ENCODE measurements around the gene PLSCR5. TPM values are rescaled to one million over a fixed set of nuclear protein-coding genes. Genes with fewer than 3 reads are reported as not detected.

The PLSCR5 gene
- polyA plus RNA-seq (2011; rRNA removed): not detected in 2 replicates
- polyA minus RNA-seq (2011; rRNA and poly(A)+ RNA removed): not detected in 2 replicates

GRCh38 chr3:146605106-146605505 lies at the start of gene PLSCR5:
Gene PLSCR5 (minus strand): TSS chr3:146605346. CDS start chr3:146605212, 134 bp downstream.
- Histone ChIP-seq H3K36me3 (ENCODE audit: control insufficient read depth, insufficient read depth, low read length) (no peaks in the 10 kb centered on the region), H3K4me3 (ENCODE audit: low read depth, low read length) (no peak within 1 kb of the TSS), H3K27me3 (ENCODE audit: control insufficient read depth, insufficient read depth, low read length) (no peaks in the 10 kb centered on the region)
- POLR2A ChIA-PET: no interaction called here
- no peak for TF ChIP-seq CTCF (IDR thresholded peaks at IDR 0.05; ENCODE audit: insufficient read depth, low read depth, low read length)
- no peak for DNase-seq (ENCODE audit: low read depth)
- CTCF ChIA-PET: interaction anchor here (0.5 kb wide), 1 partner anchor 1177 kb away, joined by 6 read pairs; no protein-coding TSS in a partner anchor

- POLR2A ChIA-PET: no interaction called here
- no peak for TF ChIP-seq CTCF (IDR thresholded peaks at IDR 0.05; ENCODE audit: insufficient read depth, low read depth, low read length)
- CTCF ChIA-PET: interaction anchor here (1.0 kb wide), 2 partner anchors 10 to 65 kb away, joined by 3 to 4 read pairs; no protein-coding TSS in a partner anchor
- DNase-seq (ENCODE audit: low read depth): no peak
- no peak overlapping the region for H3K4me3 ChIP-seq (ENCODE audit: low read depth, low read length)
- no peaks in the 10 kb centered on the region for H3K27me3 ChIP-seq (ENCODE audit: control insufficient read depth, insufficient read depth, low read length)
- H3K36me3 ChIP-seq (ENCODE audit: control insufficient read depth, insufficient read depth, low read length): no peaks in the 10 kb centered on the region
Measured at GRCh38 chr3:146653978-146654377, 48.8 kb upstream of the PLSCR5 start.

- Histone ChIP-seq H3K27me3 (ENCODE audit: control insufficient read depth, insufficient read depth, low read length) (no peaks in the 10 kb centered on the region), H3K36me3 (ENCODE audit: control insufficient read depth, insufficient read depth, low read length) (no peaks in the 10 kb centered on the region), H3K4me3 (ENCODE audit: low read depth, low read length) (no peak overlapping the region)
- CTCF ChIA-PET: interaction anchor here (1.0 to 1.2 kb wide), 2 partner anchors 10 to 82 kb away, joined by 3 read pairs; no protein-coding TSS in a partner anchor
- POLR2A ChIA-PET: no interaction called here
- no peak for DNase-seq (ENCODE audit: low read depth)
- no peak for TF ChIP-seq CTCF (IDR thresholded peaks at IDR 0.05; ENCODE audit: insufficient read depth, low read depth, low read length)
Measured at GRCh38 chr3:146650691-146651442, 45.7 kb upstream of the PLSCR5 start.

GRCh38 chr3:146646261-146646660 lies 41.1 kb upstream of the PLSCR5 start:
- POLR2A ChIA-PET: no interaction called here
- no peak for DNase-seq (ENCODE audit: low read depth)
- TF ChIP-seq CTCF (IDR thresholded peaks at IDR 0.05; ENCODE audit: insufficient read depth, low read depth, low read length): no peak
- H3K4me3 ChIP-seq (ENCODE audit: low read depth, low read length): no peak overlapping the region
- H3K27me3 ChIP-seq (ENCODE audit: control insufficient read depth, insufficient read depth, low read length): no peaks in the 10 kb centered on the region
- CTCF ChIA-PET: interaction anchor here (0.8 to 0.9 kb wide), 2 partner anchors 9 to 12 kb away, joined by 3 read pairs; no protein-coding TSS in a partner anchor
- H3K36me3 ChIP-seq (ENCODE audit: control insufficient read depth, insufficient read depth, low read length): no peaks in the 10 kb centered on the region

GRCh38 chr3:146640955-146641867 lies 36.1 kb upstream of the PLSCR5 start:
- Histone ChIP-seq H3K4me3 (ENCODE audit: low read depth, low read length) (no peak overlapping the region), H3K36me3 (ENCODE audit: control insufficient read depth, insufficient read depth, low read length) (no peaks in the 10 kb centered on the region), H3K27me3 (ENCODE audit: control insufficient read depth, insufficient read depth, low read length) (no peaks in the 10 kb centered on the region)
- DNase-seq (ENCODE audit: low read depth): peak; percentile 8
- peak; percentile 54 for TF ChIP-seq CTCF (IDR thresholded peaks at IDR 0.05; ENCODE audit: insufficient read depth, low read depth, low read length)
- ChIA-PET CTCF (interaction anchor here (0.7 to 1.8 kb wide), 8 partner anchors 10 to 759 kb away, joined by 3 to 11 read pairs (median 4); no protein-coding TSS in a partner anchor), POLR2A (no interaction called here)

Measured in BJ (cell line).